ENCODE data around the gene OR13C3.
"Not testable (repeated sequence)": the region's sequence is repeated elsewhere in the genome, so short reads cannot be mapped to it uniquely, and the experiment has no call there.

Gene OR13C3

GRCh38 chr9:104536756-104537155 is at the start of gene OR13C3:
Gene OR13C3 (minus strand): TSS chr9:104536856. CDS start chr9:104536723, 133 bp downstream.
- DNase-seq, result no peak

DNA sequence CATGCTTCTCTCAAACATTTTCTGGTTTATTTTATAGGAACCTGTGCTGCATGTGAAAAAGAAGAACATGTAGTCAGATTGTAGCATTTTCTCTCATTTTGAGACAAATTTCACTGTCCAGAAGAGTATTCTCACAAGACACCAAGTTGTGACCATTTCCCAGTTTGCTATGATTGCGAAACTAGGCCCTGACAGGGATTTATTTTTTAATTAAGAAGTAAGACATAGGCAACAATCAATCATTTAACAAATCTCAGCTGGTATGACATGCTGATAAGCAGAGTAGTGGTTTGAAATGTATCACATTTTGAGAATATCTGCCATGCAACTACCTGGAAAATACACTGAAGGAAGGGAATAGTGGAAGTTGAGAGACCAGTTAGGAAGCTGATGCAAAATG is 43.9 kb upstream of the OR13C3 start:
- DNase-seq, result no peak

DNA sequence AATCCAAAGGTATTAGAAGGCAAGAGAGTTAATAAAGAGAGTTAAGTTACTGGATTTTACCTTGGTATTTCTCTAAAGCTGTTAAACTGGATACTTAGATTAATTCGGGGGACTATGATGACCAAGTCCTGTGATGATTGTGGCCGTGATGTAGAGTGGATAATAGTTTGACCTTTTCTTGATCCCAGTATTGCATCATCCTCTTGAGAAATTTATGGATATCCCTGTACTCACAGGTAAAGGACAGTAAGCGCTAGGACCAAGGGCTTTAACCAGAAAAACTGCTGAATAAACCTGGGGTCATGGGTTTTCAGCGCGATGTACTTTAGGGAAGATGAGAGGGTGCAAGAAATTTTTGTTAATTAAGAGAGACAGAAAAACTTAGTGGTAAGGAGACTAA is 40.6 kb upstream of the OR13C3 start:
- no peak for DNase-seq

DNA sequence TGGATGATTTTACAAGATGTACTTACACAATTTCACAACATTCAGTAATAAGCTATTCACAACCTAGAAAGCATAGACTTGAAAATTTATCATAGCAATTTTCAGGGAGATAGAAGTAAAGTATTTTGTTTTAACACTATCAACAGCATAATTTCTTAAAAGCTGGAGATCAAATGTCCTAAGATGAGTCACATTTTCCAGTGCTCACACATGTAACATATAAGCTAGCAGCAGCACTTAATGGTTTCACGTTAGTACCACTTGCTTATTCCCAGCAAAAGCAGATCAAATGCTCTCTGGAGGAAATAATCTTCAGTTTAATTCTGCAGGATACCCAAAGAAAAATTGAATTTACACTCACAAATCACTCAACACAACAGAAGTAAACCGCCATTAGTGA is 38.8 kb upstream of the OR13C3 start:
- DNase-seq, result no peak

DNA sequence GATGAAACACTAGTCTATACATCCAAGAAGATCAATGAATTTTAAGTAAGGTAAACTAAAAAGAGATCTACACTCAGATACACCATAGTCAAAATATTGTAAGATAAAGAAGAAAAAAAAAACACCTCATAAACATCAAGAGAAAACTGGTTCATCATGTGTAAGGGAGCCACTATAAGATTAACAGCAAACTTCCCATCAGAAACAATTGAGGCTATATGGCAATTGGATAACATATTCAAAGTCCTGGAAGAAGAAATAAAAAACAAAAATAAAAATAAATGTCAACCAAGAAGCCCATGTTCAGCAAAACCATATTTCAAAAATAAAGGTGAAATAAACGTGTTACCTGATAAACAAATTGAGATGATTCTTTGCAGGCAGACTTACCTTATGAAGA is 36.0 kb upstream of the OR13C3 start:
- DNase-seq, result no peak

DNA sequence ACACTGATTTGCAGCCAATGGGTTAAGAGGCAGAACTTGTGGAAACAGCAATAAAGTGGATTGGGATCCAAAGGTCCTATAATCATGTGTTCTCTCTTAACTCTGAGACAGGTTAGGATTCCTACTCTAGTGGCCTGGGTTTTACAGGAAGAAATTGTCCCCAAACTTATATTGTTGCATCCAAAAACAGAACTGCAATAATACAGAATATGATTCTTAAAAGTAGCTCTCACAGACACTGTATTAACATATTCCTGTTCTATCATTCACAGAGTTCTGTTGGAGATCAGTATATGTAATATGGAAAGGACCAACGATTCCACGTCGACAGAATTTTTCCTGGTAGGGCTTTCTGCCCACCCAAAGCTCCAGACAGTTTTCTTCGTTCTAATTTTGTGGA is 32.2 kb upstream of the OR13C3 start, which contains the start of gene OR13C8:
TSS of gene OR13C8 (plus strand) at position 301 of the 400 bp plus-strand sequence. CDS start at position 301, 0 bp downstream.
- DNase-seq, result no peak

DNA sequence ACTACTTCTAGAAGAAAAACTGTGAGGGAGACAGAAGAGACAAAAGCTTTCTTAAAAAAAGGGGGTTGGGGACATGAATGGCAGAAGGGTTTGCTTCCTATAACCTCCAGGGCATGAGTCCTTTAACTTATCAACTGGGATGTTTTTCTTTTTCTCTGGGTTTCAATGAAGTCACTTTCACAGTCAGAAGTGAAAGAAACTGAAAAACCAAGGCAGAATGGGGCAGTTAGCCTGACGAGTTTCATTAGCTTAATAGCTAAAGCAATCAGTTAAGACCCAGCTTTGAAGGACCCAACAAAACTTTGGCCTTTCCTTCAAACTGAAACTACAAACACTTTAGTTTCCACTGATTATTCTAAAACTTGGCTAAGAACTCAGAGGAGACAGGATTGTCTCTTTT is 27.7 kb upstream of the OR13C3 start:
- no peak for DNase-seq

DNA sequence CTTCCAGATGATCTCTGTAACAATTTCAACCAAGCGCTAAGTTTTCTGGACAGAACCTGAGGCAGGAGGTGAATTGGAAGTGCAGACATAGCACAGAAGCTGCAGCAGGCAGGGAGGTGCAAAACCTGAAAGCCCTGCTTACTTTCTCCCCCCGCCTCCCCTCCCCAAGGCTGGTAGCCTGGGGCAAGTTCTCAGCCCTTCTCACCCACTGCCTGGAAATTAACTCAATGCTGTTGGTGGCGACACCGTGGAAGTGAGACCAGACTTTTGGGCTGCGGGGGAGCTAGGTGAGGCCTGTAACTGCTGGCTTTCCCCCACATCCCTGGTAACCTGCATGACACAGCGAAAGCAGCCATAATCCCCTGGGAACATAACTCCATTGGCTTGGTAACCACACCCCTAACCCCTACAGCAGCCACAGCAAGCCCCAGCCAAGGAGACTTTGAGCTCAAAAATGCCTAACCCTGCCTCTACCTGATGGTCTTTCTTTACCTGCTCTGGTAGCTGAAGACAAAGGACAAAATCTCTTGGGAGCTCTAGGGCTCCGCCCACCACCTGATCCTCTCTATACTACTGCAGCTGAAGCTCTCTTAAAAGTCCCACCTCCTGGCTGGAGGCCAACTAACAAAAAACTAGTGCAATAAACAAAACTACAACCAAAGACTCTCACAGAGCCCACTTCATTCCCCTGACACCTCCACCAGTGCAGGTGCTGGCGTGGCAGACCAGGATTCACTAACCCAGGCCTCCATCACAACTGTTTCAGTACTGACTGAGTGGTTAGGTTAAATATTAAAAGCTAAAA is 20.4 kb upstream of the OR13C3 start:
- no peak for DNase-seq

DNA sequence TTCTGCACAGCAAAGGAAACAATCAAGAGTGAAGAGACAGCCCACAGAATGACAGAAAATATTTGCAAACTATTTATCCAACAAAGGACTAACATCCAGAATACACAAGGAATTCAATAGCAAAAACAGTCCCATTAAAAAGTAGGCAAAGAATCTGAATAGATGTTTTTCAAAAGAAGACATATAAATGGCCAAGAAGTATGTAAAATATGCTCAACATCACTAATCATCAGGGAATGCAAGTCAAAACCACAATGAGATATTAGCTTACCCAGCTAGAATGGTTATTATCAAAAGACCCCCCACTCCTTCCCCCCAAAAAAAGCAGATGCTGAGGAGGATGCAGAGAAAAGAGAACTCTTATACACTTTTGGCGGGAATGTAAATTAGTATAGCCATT is 18.9 kb upstream of the OR13C3 start:
- no peak for DNase-seq

- no peak for DNase-seq
Measured at GRCh38 chr9:104553261-104553660, 16.6 kb upstream of the OR13C3 start.

- no peak for DNase-seq
Measured at GRCh38 chr9:104544644-104545043, 8.0 kb upstream of the OR13C3 start.

DNA sequence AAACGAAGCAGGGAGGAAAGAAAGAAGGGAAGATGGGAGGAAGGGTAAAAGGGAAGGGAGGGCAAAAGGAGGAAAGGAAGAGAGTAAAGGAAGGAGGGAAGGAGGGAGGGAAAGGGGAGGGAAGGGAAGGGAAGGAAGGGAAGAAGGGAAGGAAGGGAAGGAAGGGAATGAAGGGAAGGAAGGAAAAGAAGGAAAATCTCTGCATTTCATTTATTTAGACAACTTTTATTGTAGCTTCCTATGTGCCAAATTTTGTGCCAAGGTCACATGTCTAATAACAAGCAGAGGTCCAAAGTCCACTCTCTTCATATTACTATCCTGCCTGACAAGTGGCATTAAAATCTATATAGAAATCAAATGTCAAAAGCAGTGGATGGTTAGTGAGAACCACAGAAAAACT is 2.6 kb upstream of the OR13C3 start:
- no peak for DNase-seq

- DNase-seq, result no peak
Measured at GRCh38 chr9:104527109-104527508, 9.5 kb downstream of the OR13C3 start, which contains the start of gene OR13C4. Gene OR13C4 (minus strand): TSS chr9:104527209. CDS start chr9:104527209, 0 bp downstream.

- DNase-seq, result not testable (repeated sequence)
Measured at GRCh38 chr9:104520241-104520640, 16.4 kb downstream of the OR13C3 start.

DNA sequence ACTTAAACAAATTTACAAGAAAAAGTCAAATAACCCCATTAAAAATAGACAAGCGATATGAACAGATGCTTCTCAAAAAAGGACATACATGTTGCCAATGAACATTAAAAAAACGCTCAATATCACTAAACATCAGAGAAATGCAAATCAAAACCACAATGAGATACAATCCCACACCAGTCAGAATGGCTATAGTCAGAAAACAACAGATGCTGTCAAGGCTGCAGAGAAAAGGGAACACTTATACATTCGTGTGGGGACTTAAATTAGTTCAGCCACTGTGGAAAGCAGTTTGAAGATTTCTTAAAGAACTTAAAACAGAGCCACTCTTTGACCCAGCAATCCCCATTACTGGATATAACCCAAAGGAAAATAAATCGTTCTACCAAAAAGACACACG is 21.8 kb downstream of the OR13C3 start:
- no peak for DNase-seq

- DNase-seq, result no peak
Measured at GRCh38 chr9:104506565-104506964, 30.1 kb downstream of the OR13C3 start.

- no peak for DNase-seq
Measured at GRCh38 chr9:104503963-104504362, 32.7 kb downstream of the OR13C3 start, which contains the start of gene OR13F1. Gene OR13F1 (plus strand): TSS chr9:104504263. CDS start chr9:104504263, 0 bp downstream.

DNA sequence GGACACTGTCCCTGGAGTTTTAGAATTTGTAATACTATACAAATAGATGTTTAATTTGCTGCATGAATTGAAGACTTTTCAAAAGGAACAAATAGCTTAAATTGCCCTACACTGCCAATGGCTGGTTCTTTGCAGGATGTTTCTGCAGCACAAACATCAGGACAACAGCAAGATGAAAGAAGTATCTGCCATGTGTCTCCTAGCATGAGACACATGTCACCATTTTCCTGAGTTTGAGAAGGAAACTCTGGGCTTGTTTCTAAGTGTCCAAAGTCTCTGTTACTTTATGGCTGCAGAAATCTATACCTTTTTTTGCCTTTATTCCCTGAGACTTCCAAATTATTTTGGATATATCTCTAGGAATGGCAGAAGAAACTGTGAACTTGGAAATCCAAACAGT is 33.2 kb downstream of the OR13C3 start:
- no peak for DNase-seq

GRCh38 chr9:104494808-104495207 is 41.8 kb downstream of the OR13C3 start:
- no peak for DNase-seq

Measured in CD4-positive, alpha-beta T cell treated with Interleukin-6 for 4 hours (primary cell).